SK-N-SH treated with all-trans-retinoic acid at 6 μM for 48 hours (cell line): ENCODE measurements around the gene UBASH3B.

Experiments
- ARNTL ChIP-seq: fragments of 450-650 bp; formaldehyde crosslinking; IDR thresholded peaks from 2 replicates; pipeline ENCODE4 v1.5.0; 2020; ENCODE audit warnings: low read depth, mild to moderate bottlenecking, moderate library complexity, borderline replicate concordance
- RARB ChIP-seq: fragments of 250-450 bp; sonication (Bioruptor Pico); IDR thresholded peaks from 2 replicates; pipeline ENCODE4 v1.8.0; 2021; ENCODE audit warnings: mild to moderate bottlenecking, moderate library complexity
- TCF4 ChIP-seq: fragments of 250-450 bp; sonication (Bioruptor Pico); IDR thresholded peaks from 2 replicates; pipeline ENCODE4 v1.8.0; 2021; ENCODE audit warnings: mild to moderate bottlenecking, moderate library complexity, borderline replicate concordance
- ZNF70 ChIP-seq: fragments of 450-650 bp; formaldehyde crosslinking; IDR thresholded peaks from 2 replicates; pipeline ENCODE4 v1.5.0; 2020; ENCODE audit warnings: mild to moderate bottlenecking, moderate library complexity
- TF ChIP-seq, protein P1 (sequence below): fragments of 250-450 bp; sonication (Bioruptor Pico); IDR thresholded peaks from 2 replicates; pipeline ENCODE4 v1.8.0; 2020; ENCODE audit warnings: mild to moderate bottlenecking, moderate library complexity, borderline replicate concordance

DNA sequence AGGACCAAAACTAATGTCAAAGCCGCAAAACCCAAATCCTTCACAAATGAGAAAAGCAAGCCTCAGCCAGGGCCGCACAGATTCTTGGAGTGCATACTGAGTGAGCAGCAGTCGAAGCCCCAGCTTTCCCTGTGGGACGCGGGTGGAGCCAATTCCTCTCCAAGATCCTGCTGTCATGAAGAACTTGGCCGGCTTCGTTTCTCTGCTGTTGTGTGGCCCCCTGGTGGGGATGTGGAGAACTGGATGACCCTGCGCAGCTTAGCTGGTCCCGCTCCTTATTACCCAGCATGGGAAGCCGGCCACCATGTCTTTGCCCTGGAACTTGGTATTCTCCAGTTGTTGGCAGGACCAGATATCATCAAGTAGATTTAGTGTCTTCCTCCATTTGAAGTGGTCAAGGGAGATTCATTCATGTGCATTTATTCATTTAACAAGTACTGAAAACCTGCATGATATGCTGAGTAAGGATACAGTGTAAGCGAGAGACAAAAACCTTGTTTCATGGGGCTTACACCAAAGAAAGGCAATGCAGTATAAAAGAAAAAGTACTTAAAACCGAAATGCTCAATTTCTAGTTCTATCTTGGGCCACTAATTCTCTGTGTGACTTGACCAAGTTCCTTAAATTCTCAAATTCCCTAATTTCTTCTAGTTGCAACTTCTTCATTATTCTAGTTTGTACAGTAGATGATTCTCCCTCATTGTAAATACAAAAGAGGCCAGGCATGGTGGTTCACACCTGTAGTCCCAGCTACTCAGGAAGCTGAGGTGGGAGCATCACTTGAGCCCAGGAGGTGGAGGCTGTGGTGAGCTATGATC is 126.1 kb downstream of the UBASH3B start:
- no peak for TF ChIP-seq ZNF70 (CRISPR knock-in tag)
- TF ChIP-seq, protein P1, sequence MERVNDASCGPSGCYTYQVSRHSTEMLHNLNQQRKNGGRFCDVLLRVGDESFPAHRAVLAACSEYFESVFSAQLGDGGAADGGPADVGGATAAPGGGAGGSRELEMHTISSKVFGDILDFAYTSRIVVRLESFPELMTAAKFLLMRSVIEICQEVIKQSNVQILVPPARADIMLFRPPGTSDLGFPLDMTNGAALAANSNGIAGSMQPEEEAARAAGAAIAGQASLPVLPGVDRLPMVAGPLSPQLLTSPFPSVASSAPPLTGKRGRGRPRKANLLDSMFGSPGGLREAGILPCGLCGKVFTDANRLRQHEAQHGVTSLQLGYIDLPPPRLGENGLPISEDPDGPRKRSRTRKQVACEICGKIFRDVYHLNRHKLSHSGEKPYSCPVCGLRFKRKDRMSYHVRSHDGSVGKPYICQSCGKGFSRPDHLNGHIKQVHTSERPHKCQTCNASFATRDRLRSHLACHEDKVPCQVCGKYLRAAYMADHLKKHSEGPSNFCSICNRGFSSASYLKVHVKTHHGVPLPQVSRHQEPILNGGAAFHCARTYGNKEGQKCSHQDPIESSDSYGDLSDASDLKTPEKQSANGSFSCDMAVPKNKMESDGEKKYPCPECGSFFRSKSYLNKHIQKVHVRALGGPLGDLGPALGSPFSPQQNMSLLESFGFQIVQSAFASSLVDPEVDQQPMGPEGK (CRISPR knock-in tag) = no peak
- no peak for TF ChIP-seq ARNTL
- TF ChIP-seq TCF4 (CRISPR knock-in tag) = no peak
- TF ChIP-seq RARB (CRISPR knock-in tag) = no peak
